Dendritic cell treated with granulocyte-macrophage colony-stimulating factor and Interleukin-4, amounts not matched to agents 40 ng/mL and 50 ng/mL, for 4 days (primary cell): Measurements from ENCODE around the gene LPO.

Experiments
- H3K27ac Mint-ChIP-seq: one replicate; pipeline ENCODE4 v1.8.0; 2022; ENCODE audit warnings: mild to moderate bottlenecking, mixed read lengths
- H3K27me3 Mint-ChIP-seq: one replicate; pipeline ENCODE4 v1.8.0; 2022; ENCODE audit warnings: mild to moderate bottlenecking, mixed read lengths
- H3K36me3 Mint-ChIP-seq: one replicate; pipeline ENCODE4 v1.8.0; 2022; ENCODE audit warnings: low read depth, mixed read lengths
- H3K4me1 Mint-ChIP-seq: one replicate; pipeline ENCODE4 v1.8.0; 2022; ENCODE audit warnings: low read depth, mixed read lengths
- H3K4me3 Mint-ChIP-seq: one replicate; pipeline ENCODE4 v1.8.0; 2022; ENCODE audit warnings: mild to moderate bottlenecking, moderate library complexity, mixed read lengths
- H3K9me3 Mint-ChIP-seq: one replicate; pipeline ENCODE4 v1.8.0; 2022; ENCODE audit warnings: mixed read lengths
- intact Hi-C: fragments of 100-400 bp; cut with micrococcal nuclease; formaldehyde crosslinking; loops from one replicate; pipeline ENCODE4 v1.15.0; 2022

The LPO gene

GRCh38 chr17:58281511-58282011 lies 43.2 kb downstream of the LPO start:
- Mint-ChIP-seq H3K36me3 (no peaks in the 10 kb centered on the region), H3K4me1 (peaks cover 78% of the 10 kb centered on the region), H3K4me3 (no peak overlapping the region), H3K27ac (no peak overlapping the region), H3K9me3 (no peaks in the 10 kb centered on the region), H3K27me3 (peaks cover 24% of the 10 kb centered on the region)
- intact Hi-C loops = no loop called here

GRCh38 chr17:58282442-58282841 lies 44.1 kb downstream of the LPO start:
- no peaks in the 10 kb centered on the region for H3K9me3 Mint-ChIP-seq
- no peak overlapping the region for H3K4me3 Mint-ChIP-seq
- intact Hi-C loops = no loop called here

GRCh38 chr17:58283674-58284612 lies 45.6 kb downstream of the LPO start:
- Mint-ChIP-seq H3K27me3 (peaks cover 16% of the 10 kb centered on the region), H3K9me3 (no peaks in the 10 kb centered on the region), H3K4me3 (no peak overlapping the region), H3K4me1 (peaks cover 73% of the 10 kb centered on the region), H3K27ac (peak overlapping the region; percentile 35), H3K36me3 (no peaks in the 10 kb centered on the region)
- intact Hi-C loops = no loop called here

More at GRCh38 chr17:58282442-58282841, 44.1 kb downstream of the LPO start:
- Mint-ChIP-seq H3K27ac (no peak overlapping the region), H3K4me1 (peaks cover 78% of the 10 kb centered on the region), H3K36me3 (no peaks in the 10 kb centered on the region), H3K27me3 (peaks cover 24% of the 10 kb centered on the region)

- Mint-ChIP-seq H3K27me3 (peaks cover 12% of the 10 kb centered on the region), H3K4me3 (no peak overlapping the region), H3K36me3 (no peaks in the 10 kb centered on the region), H3K27ac (no peak overlapping the region), H3K9me3 (no peaks in the 10 kb centered on the region), H3K4me1 (peaks cover 65% of the 10 kb centered on the region)
- intact Hi-C loops = no loop called here
Observed at GRCh38 chr17:58284613-58285421, 46.4 kb downstream of the LPO start.

- Mint-ChIP-seq H3K4me1 (peaks cover 64% of the 10 kb centered on the region), H3K27me3 (peaks cover 6% of the 10 kb centered on the region), H3K4me3 (no peak overlapping the region), H3K9me3 (no peaks in the 10 kb centered on the region), H3K36me3 (no peaks in the 10 kb centered on the region), H3K27ac (no peak overlapping the region)
- intact Hi-C loops = no loop called here
Observed at GRCh38 chr17:58285422-58285810, 47.0 kb downstream of the LPO start.

- Mint-ChIP-seq H3K27me3 (no peaks in the 10 kb centered on the region), H3K4me1 (peaks cover 47% of the 10 kb centered on the region)
- intact Hi-C loops = no loop called here
Observed at GRCh38 chr17:58289869-58290268, 51.5 kb downstream of the LPO start.

GRCh38 chr17:58291246-58291645 lies 52.9 kb downstream of the LPO start:
- intact Hi-C loops = no loop called here
- Mint-ChIP-seq H3K4me3 (peak overlapping the region; percentile 37), H3K4me1 (peaks cover 33% of the 10 kb centered on the region), H3K27ac (peak overlapping the region; percentile 70), H3K36me3 (no peaks in the 10 kb centered on the region), H3K27me3 (no peaks in the 10 kb centered on the region), H3K9me3 (no peaks in the 10 kb centered on the region)

More at GRCh38 chr17:58289869-58290268, 51.5 kb downstream of the LPO start:
- Mint-ChIP-seq H3K4me3 (no peak overlapping the region), H3K27ac (no peak overlapping the region), H3K36me3 (no peaks in the 10 kb centered on the region), H3K9me3 (no peaks in the 10 kb centered on the region)

- Mint-ChIP-seq H3K27ac (no peak overlapping the region), H3K36me3 (no peaks in the 10 kb centered on the region), H3K9me3 (no peaks in the 10 kb centered on the region), H3K4me1 (peaks cover 23% of the 10 kb centered on the region), H3K4me3 (no peak overlapping the region), H3K27me3 (no peaks in the 10 kb centered on the region)
- intact Hi-C loops = no loop called here
Observed at GRCh38 chr17:58294034-58294433, 55.6 kb downstream of the LPO start.

GRCh38 chr17:58300336-58300735 lies 62.0 kb downstream of the LPO start:
- H3K9me3 Mint-ChIP-seq = no peaks in the 10 kb centered on the region
- H3K27ac Mint-ChIP-seq = no peak overlapping the region
- intact Hi-C loops = no loop called here
- H3K27me3 Mint-ChIP-seq = no peaks in the 10 kb centered on the region
- no peaks in the 10 kb centered on the region for H3K36me3 Mint-ChIP-seq
- peaks cover 48% of the 10 kb centered on the region for H3K4me1 Mint-ChIP-seq
- H3K4me3 Mint-ChIP-seq = no peak overlapping the region

- H3K36me3 Mint-ChIP-seq = no peaks in the 10 kb centered on the region
- peak overlapping the region; percentile 25 for H3K27ac Mint-ChIP-seq
- no peaks in the 10 kb centered on the region for H3K9me3 Mint-ChIP-seq
- peaks cover 8% of the 10 kb centered on the region for H3K27me3 Mint-ChIP-seq
- intact Hi-C loops = no loop called here
- H3K4me3 Mint-ChIP-seq = no peak overlapping the region
- H3K4me1 Mint-ChIP-seq = peaks cover 56% of the 10 kb centered on the region
Observed at GRCh38 chr17:58301504-58302150, 63.2 kb downstream of the LPO start.

GRCh38 chr17:58302171-58302918 lies 64.0 kb downstream of the LPO start:
- Mint-ChIP-seq H3K27me3 (peaks cover 14% of the 10 kb centered on the region), H3K4me1 (peaks cover 61% of the 10 kb centered on the region), H3K4me3 (no peak overlapping the region), H3K36me3 (no peaks in the 10 kb centered on the region), H3K9me3 (no peaks in the 10 kb centered on the region), H3K27ac (peak overlapping the region; percentile 25)
- intact Hi-C loops = no loop called here

- Mint-ChIP-seq H3K27ac (peak overlapping the region; percentile 17), H3K27me3 (peaks cover 21% of the 10 kb centered on the region), H3K36me3 (no peaks in the 10 kb centered on the region), H3K4me1 (peaks cover 68% of the 10 kb centered on the region), H3K4me3 (no peak overlapping the region), H3K9me3 (no peaks in the 10 kb centered on the region)
- intact Hi-C loops = no loop called here
Observed at GRCh38 chr17:58302919-58303585, 64.7 kb downstream of the LPO start.
